Peyer's patch (tissue), 4 donors: ENCODE measurements around the gene TMEM132A. TPM values are rescaled to one million over a fixed set of nuclear protein-coding genes. Genes with fewer than 3 reads are reported as not detected.
"Not testable (repeated sequence)": the region's sequence is repeated elsewhere in the genome, so short reads cannot be mapped to it uniquely, and the experiment has no call there.

Source experiments
- DNase-seq, 3 donors: peaks; one replicate each; pipeline ENCODE4 v3.0.0-alpha.2; 2017 to 2019
- H3K27ac ChIP-seq, 4 donors: fragments of 200-600 bp; sonication (generic); one replicate each; pipeline ENCODE4 v1.5.1; 2016 to 2019
- H3K27me3 ChIP-seq, 2 donors: fragments of 200-600 bp; sonication (generic); one replicate each; pipeline ENCODE4 v1.5.1; 2019
- H3K36me3 ChIP-seq, 3 donors: fragments of 200-600 bp; sonication (generic); one replicate each; pipeline ENCODE4 v1.5.1; 2016 to 2019
- H3K4me1 ChIP-seq, 4 donors: fragments of 200-600 bp; sonication (generic); one replicate each; pipeline ENCODE4 v1.5.1; 2016 to 2019
- H3K4me3 ChIP-seq, 4 donors: fragments of 200-600 bp; sonication (generic); 1 replicate in 3 of 4; 2 replicates in 1 of 4; pipeline ENCODE4 v1.5.1; 2016 to 2019; ENCODE audit warnings: mild to moderate bottlenecking in 1 of 4
- H3K9me3 ChIP-seq, 4 donors: fragments of 200-600 bp; sonication (generic); one replicate each; pipeline ENCODE4 v1.5.1; 2016 to 2019; ENCODE audit warnings: mild to moderate bottlenecking in 1 of 4
- CTCF ChIP-seq, 6 experiments: fragments of 450-650 bp in 4 of 6; fragments of 200-600 bp in 2 of 6; sonication (generic) in 1 of 6; IDR thresholded peaks; one replicate each; pipeline ENCODE4 v1.5.1; 2017 to 2019; ENCODE audit warnings: antibody characterized with exemption in 6 of 6, mild to moderate bottlenecking in 3 of 6, moderate library complexity in 1 of 6
- POLR2A ChIP-seq, 2 donors: fragments of 450-650 bp; IDR thresholded peaks; one replicate each; pipeline ENCODE4 v1.5.1; 2017; ENCODE audit warnings: antibody characterized with exemption in 2 of 2, mild to moderate bottlenecking in 2 of 2, moderate library complexity in 2 of 2
- total RNA-seq, 4 donors: library from RNA; depleted of rRNA; stranded (reverse); fragments of >200 nt; gene quantifications; one replicate each; pipeline ENCODE4 v1.1.0, GENCODE V29; 2016

TMEM132A gene
- total RNA-seq, 4 donors from 2014 or later = 1.6 to 28.9 (median 4.0) TPM

- TF ChIP-seq POLR2A (IDR thresholded peaks at IDR 0.05) = no peak
- no peak for TF ChIP-seq CTCF (IDR thresholded peaks at IDR 0.05)
- Histone ChIP-seq H3K4me1 (peaks cover 0 to 9% (median 4%) of the 10 kb centered on the region in 4 donors), H3K4me3 (peak overlapping the region; percentile 40 to 43 (median 41)), H3K27me3 (no peaks in the 10 kb centered on the region), H3K9me3 (no peaks in the 10 kb centered on the region), H3K36me3 (no peaks in the 10 kb centered on the region), H3K27ac (peak overlapping the region; percentile 67 to 76 (median 71))
- DNase-seq = no peak
These were observed 48.1 kb downstream of the TMEM132A start for GRCh38 chr11:60972182-60973030.

GRCh38 chr11:60973699-60974098 is 49.4 kb downstream of the TMEM132A start:
- H3K4me3 ChIP-seq = peak overlapping the region; percentile 14 to 43 (median 33)
- TF ChIP-seq CTCF (IDR thresholded peaks at IDR 0.05) (no peak), POLR2A (IDR thresholded peaks at IDR 0.05) (no peak)
- no peak for DNase-seq
- H3K36me3 ChIP-seq = no peaks in the 10 kb centered on the region
- peak overlapping the region; percentile 30 to 73 (median 58) for H3K27ac ChIP-seq
- no peaks in the 10 kb centered on the region for H3K9me3 ChIP-seq
- peaks cover 0 to 9% (median 4%) of the 10 kb centered on the region in 4 donors for H3K4me1 ChIP-seq
- no peaks in the 10 kb centered on the region for H3K27me3 ChIP-seq

- H3K36me3 ChIP-seq, H3K9me3 ChIP-seq, H3K4me1 ChIP-seq, H3K27me3 ChIP-seq, DNase-seq: not testable (repeated sequence)
- H3K27ac ChIP-seq = peak overlapping the region; percentile 30 to 73 (median 58)
- H3K4me3 ChIP-seq = peak overlapping the region in 3 of 4 donors; percentile 5 to 43 (median 40)
These were observed 50.1 kb downstream of the TMEM132A start for GRCh38 chr11:60974316-60974715.

- Histone ChIP-seq H3K36me3 (no peaks in the 10 kb centered on the region), H3K4me3 (peak overlapping the region in 2 of 4 donors; percentile 5 to 43), H3K27ac (peak overlapping the region; percentile 30 to 73 (median 58)), H3K27me3 (no peaks in the 10 kb centered on the region), H3K4me1 (peaks cover 0 to 9% (median 4%) of the 10 kb centered on the region in 4 donors), H3K9me3 (no peaks in the 10 kb centered on the region)
- no peak for TF ChIP-seq CTCF (IDR thresholded peaks at IDR 0.05)
- no peak for TF ChIP-seq POLR2A (IDR thresholded peaks at IDR 0.05)
- peak in 1 of 3 donors; percentile 45 for DNase-seq
These were observed 50.5 kb downstream of the TMEM132A start for GRCh38 chr11:60974726-60975125.

- H3K4me1 ChIP-seq = no peaks in the 10 kb centered on the region
- no peaks in the 10 kb centered on the region for H3K27me3 ChIP-seq
- H3K36me3 ChIP-seq = no peaks in the 10 kb centered on the region
- peak in 1 of 3 donors; percentile 42 for DNase-seq
- peak overlapping the region in 1 of 4 donors; percentile 17 for H3K27ac ChIP-seq
- no peaks in the 10 kb centered on the region for H3K9me3 ChIP-seq
- TF ChIP-seq POLR2A (IDR thresholded peaks at IDR 0.05) = no peak
- TF ChIP-seq CTCF (IDR thresholded peaks at IDR 0.05) = no peak
- H3K4me3 ChIP-seq = no peak overlapping the region
These were observed 53.0 kb downstream of the TMEM132A start for GRCh38 chr11:60977224-60977623.

- Histone ChIP-seq H3K4me3 (no peak overlapping the region), H3K27ac (peak overlapping the region; percentile 17 to 64 (median 48)), H3K4me1 (no peaks in the 10 kb centered on the region), H3K36me3 (no peaks in the 10 kb centered on the region), H3K27me3 (no peaks in the 10 kb centered on the region), H3K9me3 (no peaks in the 10 kb centered on the region)
- no peak for DNase-seq
- TF ChIP-seq CTCF (IDR thresholded peaks at IDR 0.05) = no peak
- no peak for TF ChIP-seq POLR2A (IDR thresholded peaks at IDR 0.05)
These were observed 53.6 kb downstream of the TMEM132A start for GRCh38 chr11:60977836-60978235.
